Femur (tissue), 1 donor: ENCODE measurements around the gene SNRNP25.
A peak's percentile ranks its signal among the peaks of the same experiment; 100 is the strongest.

ENCODE experiments used
- DNase-seq: peaks from one replicate; pipeline ENCODE4 v3.0.0-alpha.2; 2017

SNRNP25 gene

DNA sequence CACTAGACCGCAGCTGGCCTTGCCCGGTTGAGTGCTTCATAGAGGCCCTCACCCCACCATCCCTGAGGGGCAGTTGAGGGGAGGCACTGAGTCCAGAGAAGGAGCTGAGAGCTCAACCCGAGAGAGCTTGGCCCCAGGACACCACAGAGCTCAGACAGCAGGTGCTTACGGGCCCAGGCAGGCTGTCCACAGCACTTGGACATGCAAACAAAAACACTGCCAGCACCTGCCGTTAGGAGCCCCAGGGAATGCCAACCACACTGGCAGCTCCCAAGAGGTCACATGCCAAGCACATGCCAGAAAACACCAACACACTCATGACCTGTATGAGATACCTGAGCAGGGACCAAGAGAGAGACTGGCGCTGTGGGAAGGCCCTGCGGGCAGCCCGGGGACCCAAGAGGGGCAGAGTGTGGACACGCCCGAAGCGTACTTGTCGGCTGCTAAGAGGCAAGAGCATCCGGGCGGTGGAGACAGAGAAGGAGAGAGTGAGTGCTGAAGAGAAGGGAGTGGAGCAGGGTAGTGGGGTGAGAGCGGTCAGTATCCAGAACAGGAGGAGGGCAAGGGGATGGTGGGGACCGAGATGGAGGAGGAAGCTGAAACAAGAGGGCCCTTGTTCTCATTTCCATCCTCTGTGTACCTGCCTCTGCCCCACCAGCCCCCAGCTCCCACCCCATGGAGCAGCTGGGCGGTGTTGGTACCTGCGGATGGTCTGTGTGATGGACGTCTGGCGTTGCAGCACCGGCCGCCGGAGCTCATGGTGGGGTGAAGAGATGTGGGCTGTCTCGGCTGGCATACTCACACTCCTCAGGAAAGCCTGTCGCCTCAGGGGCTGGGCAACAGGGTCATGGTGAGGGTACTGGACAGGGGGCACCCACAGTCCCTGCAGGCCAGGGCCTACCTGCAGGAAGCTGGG, 10.6 kb downstream of the SNRNP25 start:
- no peak for DNase-seq

GRCh38 chr16:64914-65255, 11.3 kb downstream of the SNRNP25 start:
- no peak for DNase-seq

DNA sequence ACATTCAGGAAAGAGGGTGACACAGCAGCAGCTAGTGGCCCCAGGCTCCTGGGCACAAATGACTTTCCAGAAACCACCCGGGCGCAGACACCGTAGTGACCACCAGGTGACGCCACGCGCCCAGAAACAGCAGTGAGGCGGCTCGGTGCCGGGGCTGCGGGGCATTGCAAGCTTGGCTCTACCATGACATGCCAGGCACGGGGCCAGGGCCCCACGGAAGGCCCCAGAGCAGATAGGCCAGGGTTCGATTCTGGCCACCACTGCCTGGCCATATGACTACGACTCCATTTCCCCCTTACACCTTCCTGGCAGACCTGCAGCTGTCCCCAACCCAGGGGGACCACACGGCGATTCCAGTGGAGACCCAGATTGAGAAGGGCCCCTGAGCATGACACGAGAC, 12.1 kb downstream of the SNRNP25 start:
- peak; percentile 87 for DNase-seq

DNA sequence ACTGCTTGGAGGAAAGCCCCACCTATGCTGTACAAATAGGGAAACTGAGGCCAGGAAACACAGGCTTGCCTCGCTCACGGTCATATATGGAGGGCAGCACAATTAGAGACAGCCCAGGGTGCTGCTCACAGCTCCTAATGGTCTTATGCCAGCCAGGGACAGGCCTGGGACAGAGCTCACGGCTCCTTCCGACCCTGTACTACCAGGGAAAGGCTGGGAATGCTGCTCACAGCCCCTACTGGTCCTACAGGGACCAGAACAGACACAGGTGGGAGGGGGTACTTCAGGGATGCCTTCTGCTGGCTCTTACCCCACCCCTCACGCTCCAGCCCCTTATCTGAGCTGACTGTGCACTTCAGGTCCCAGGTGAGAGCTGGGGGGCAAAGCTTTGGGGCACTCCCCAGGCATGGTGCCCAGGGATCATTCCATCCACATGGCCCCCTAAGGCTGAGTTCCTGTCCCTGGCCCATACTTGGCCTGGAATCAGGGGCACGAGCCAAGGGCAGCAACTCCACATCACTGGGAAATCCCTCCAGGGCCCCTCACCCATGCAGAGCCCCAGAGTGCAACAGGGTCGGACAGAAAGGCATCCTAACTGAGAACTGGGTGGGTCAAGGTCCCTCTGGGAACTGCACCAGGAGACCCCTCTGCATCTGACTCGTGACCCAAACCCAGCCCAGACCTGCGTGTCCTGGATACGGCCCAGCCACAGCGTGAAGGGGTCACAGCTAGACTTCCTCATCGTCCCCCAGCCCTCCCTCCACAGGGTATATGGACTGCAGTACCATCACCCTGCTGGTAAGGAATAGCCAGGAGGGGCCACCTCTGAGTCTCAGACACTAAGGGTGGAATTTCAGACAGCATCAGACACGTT, 12.9 kb downstream of the SNRNP25 start:
- peak; percentile 25 for DNase-seq

GRCh38 chr16:67183-67791, 13.7 kb downstream of the SNRNP25 start:
- DNase-seq = peak; percentile 63

DNA sequence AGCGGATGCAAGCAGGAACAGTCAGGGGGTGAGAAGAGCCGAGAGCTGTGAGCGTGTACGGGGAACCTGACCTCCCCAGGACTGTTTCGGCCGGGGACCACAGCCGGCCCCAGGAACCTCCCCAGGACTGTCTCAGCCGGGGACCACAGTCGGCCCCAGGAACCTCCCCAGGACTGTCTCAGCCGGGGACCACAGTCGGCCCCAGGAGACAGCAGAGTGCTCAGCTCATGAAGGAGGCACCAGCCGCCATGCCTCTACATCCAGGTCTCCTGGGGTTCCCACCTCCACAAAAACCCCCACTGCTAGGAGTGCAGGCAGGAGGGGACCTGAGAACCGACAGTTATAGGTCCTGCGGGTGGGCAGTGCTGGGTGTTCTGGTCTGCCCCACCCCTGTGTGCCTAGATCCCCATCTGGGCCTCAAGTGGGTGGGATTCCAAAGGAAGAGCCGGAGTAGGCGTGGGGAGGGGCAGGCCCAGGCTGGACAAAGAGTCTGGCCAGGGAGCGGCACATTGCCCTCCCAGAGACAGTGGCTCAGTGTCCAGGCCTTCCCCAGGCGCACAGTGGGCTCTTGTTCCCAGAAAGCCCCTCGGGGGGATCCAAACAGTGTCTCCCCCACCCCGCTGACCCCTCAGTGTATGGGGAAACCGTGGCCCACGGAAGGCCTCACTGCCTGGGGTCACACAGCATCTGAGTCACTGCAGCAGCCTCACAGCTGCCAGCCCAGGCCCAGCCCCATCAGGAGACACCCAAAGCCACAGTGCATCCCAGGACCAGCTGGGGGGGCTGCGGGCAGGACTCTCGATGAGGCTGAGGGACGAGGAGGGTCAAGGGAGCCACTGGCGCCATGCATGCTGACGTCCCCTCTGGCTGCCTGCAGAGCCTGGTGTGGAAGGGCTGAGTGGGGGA, 14.5 kb downstream of the SNRNP25 start:
- no peak for DNase-seq

DNA sequence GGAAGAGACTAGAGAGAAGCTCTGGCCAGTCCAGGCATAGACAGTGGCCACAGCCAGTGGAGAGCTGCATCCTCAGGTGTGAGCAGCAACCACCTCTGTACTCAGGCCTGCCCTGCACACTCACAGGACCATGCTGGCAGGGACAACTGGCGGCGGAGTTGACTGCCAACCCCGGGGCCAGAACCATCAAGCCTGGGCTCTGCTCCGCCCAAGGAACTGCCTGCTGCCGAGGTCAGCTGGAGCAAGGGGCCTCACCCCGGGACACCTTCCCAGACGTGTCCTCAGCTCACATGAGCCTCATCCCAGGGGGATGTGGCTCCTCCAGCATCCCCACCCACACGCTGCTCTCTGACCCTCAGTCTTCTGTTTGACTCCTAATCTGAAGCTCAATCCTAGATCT, 15.6 kb downstream of the SNRNP25 start:
- no peak for DNase-seq

DNA sequence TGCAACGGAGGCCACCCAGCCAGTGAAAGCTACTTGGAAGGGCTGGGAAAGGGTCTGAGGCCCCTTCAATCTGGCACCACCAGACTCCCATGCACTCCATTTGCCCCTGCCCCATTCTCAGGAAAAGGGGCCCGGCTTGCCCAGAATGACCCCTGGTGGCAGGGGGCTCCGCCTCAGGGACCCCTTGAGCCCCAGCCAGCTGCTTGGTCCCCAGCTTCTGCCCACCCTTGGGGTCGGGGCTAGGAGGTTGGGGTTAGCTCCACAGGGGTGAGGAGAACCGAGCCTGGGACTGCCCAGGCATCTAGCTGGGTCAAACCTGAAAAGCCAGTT, 17.5 kb downstream of the SNRNP25 start:
- DNase-seq = no peak

DNA sequence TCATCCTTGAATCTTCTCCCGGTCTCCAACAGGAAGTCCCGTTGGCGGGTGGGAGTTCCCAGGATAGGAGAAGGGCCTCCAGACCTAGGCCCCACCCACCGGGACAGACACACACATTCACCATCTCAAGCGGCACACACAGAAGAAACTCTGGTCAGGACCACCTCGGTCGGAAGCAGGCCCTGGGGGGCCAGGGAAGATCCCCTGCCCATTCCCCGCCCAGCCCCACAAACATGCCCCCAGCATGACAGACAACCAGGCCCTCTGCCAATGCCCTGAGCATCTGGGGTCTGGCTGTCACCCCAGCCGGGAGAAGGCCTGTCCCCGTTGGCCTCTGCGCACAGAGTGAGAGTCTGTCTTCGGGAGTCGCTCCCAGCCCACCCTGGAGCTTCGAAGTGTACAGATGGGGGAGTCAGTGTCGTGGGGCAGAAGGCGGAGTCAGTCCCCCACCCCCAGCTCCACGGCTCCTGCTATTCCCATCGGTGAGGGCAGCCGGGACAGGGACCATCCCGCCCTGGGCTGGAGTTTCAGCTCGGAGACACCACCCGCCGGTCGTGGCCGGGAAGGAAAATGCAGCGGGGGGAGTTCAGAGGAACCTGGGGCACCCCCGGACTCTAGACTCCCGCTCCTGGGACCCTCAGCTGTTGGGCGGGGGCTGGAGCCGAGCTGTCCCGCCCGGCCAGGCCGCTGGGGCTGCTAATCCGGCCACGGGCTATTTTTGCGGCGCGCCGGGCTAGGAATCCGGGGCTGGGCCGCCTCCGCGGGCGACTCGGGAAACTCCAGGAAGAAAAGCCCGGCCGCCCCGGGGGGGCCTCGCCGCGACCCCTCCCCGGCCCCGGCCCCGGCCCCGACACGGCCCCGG, 18.1 kb downstream of the SNRNP25 start:
- peak; percentile 86 for DNase-seq

GRCh38 chr16:72561-73548, 19.2 kb downstream of the SNRNP25 start, which contains the start of gene RHBDF1:
RHBDF1 (minus strand) TSS chr16:72631; CDS start chr16:65015, 7,616 bp downstream.
- peak; percentile 72 for DNase-seq

GRCh38 chr16:74051-74746, 20.6 kb downstream of the SNRNP25 start:
- DNase-seq = peak; percentile 54

DNA sequence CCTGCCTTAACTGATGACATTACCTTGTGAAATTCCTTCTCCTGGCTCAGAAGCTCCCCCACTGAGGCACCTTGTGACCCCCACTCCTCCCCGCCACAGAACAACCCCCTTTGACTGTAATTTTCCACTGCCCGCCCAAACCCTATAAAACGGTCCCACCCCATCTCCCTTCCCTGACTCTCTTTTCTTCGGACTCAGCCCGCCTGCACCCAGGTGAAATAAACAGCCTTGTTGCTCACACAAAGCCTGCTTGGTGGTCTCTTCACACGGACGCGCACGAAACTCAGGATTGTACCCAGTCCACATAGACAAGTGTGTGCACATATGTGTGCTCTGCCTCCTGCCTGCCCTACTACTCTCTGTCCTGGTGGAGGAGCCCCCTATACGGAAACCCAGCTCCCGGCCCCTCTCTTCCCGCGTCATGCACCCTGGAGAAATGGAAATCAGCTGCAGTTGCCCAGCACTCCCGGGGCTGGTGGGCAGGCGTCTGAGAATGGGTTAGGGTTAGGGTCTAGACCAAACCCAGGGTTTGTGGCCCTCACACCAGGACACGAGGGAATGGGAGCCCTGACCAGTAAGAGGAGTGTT, 21.2 kb downstream of the SNRNP25 start:
- no peak for DNase-seq

GRCh38 chr16:75580-76501, 22.2 kb downstream of the SNRNP25 start:
- peak; percentile 91 for DNase-seq

- DNase-seq = peak; percentile 89
Measured at GRCh38 chr16:76535-77272, 23.1 kb downstream of the SNRNP25 start.

GRCh38 chr16:77273-77806, 23.7 kb downstream of the SNRNP25 start:
- peak; percentile 87 for DNase-seq

DNA sequence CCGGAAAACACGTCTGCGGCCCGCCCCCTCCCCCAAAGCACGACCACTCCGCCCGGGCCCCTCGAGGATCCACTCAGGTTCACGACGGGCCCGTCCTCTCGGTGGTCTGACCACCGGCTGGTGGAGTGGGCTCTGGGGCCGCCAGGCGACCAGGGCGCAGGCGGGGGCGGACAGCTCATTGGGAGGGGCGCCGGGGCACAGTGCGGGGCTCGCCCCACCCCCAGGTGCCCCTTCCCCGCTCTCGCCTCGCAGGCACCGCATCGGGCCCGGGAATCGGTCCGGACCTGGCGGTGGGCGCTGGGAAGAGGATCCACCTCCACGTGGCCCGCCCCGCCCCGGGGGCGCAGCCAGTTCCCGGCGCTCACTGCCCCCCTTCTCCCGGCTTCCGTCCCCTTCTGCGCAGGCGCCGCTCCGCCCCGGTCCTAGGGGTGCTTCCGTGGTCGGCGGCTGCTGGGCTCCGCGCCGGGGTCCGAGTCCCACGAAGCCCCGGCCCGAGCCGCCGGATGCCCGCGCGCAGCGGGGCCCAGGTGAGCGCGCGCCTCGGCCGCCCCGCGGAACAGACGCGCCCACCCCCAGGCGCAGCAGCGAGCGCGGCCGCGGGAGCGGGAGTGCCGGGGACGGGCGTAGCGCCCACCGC, 24.3 kb downstream of the SNRNP25 start, which contains the start of gene MPG:
Gene MPG, plus strand, starts transcription at position 419 of the 637 bp plus-strand sequence. Its CDS starts 85 bp downstream, at position 504.
- DNase-seq = peak; percentile 93
